Fibroblast of villous mesenchyme (primary cell): ENCODE results near the gene TUFT1. TPM values are rescaled to one million over a fixed set of nuclear protein-coding genes. Genes with fewer than 3 reads are reported as not detected.

ENCODE experiments used
- DNase-seq: peaks from one replicate; pipeline ENCODE4 v3.0.0-alpha.2; 2010; ENCODE audit warnings: low read depth
- H3K4me3 ChIP-seq: 2 replicates; pipeline ENCODE4 v1.5.1; 2011; ENCODE audit warnings: low read depth, mild to moderate bottlenecking, low read length
- total RNA-seq: library from RNA; depleted of rRNA; stranded (reverse); fragments of >200 nt; gene quantifications from 2 replicates; pipeline ENCODE4 v1.2.3, GENCODE V29; 2012
- TF ChIP-seq, protein P1 (sequence below): IDR thresholded peaks from 2 replicates; pipeline ENCODE4 v1.5.1; 2012; ENCODE audit warnings: low read depth, mild to moderate bottlenecking, low read length; ENCODE audit not compliant: insufficient read depth

The TUFT1 gene
- total RNA-seq, 1 donor = 32.8 TPM

DNA sequence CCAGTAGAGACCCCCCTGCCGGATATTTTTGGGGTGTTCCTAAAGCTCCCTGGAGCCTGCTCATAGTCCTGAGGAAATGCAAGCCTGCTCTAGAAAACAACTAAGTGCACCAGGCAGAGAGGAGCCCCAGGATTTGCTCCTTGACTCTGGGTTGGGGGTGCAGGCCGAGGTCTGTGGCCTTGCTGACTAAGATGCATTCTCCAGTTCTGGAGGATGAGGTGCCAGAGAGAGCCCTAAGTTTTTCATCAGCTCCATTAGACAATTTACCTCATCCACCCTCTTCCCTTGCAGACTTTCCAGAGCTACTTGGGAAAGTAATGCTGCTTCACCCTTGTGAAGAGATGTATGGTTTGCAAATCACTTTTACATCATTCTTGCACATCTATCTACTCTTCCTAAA, 9.1 kb downstream of the TUFT1 start:
- no peak for DNase-seq
- TF ChIP-seq, protein P1, sequence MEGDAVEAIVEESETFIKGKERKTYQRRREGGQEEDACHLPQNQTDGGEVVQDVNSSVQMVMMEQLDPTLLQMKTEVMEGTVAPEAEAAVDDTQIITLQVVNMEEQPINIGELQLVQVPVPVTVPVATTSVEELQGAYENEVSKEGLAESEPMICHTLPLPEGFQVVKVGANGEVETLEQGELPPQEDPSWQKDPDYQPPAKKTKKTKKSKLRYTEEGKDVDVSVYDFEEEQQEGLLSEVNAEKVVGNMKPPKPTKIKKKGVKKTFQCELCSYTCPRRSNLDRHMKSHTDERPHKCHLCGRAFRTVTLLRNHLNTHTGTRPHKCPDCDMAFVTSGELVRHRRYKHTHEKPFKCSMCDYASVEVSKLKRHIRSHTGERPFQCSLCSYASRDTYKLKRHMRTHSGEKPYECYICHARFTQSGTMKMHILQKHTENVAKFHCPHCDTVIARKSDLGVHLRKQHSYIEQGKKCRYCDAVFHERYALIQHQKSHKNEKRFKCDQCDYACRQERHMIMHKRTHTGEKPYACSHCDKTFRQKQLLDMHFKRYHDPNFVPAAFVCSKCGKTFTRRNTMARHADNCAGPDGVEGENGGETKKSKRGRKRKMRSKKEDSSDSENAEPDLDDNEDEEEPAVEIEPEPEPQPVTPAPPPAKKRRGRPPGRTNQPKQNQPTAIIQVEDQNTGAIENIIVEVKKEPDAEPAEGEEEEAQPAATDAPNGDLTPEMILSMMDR = no peak
- no peak overlapping the region for H3K4me3 ChIP-seq

DNA sequence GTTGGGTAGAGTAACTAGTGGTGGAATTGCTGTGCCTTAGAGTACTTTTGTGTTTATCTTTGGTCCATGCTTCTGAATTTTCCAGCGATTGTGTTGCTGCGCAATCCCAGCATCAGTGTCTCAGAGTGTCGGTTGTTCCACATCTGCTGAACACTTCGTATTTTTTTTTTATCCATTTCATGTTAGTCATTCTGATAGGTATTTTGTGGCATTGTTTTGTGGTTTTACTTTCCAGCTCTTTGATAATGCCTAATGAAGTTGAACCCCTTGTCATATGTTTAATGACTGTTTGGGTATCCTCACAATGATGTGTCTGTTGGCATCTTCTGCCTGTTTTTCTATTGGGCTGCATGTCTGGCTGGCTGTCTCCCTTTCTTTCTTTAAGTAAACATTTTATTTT, 13.6 kb downstream of the TUFT1 start:
- peak; percentile 35 for DNase-seq
- H3K4me3 ChIP-seq = no peak overlapping the region

GRCh38 chr1:151556052-151556451, 15.9 kb downstream of the TUFT1 start:
- DNase-seq = no peak
- H3K4me3 ChIP-seq = no peak overlapping the region
- TF ChIP-seq, protein P1 = no peak

More for the DNA sequence above, 13.6 kb downstream of the TUFT1 start:
- TF ChIP-seq, protein P1 = no peak

- no peak for DNase-seq
- TF ChIP-seq, protein P1 = no peak
- H3K4me3 ChIP-seq = no peak overlapping the region
Observed at GRCh38 chr1:151562661-151563060, 22.6 kb downstream of the TUFT1 start.

DNA sequence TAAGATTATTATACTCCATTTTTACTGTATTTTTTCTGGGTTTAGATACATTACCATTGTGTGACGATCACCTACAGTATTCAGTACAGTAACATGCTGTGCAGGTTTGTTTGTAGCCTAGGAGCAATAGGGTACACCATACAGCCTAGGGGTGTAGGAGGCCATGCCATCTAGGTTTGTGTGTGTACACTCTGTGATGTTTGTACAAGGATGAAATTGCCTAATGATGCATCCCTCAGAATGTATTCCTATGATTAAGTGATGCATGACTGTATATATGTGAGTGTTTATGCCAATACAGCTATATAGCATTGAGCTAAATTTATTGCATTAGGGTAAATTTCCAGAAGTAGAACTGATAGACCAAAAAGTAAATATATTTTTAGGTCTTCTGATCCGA, 23.3 kb downstream of the TUFT1 start:
- DNase-seq = no peak
- TF ChIP-seq, protein P1 = no peak
- H3K4me3 ChIP-seq = no peak overlapping the region

GRCh38 chr1:151565502-151566189, 25.5 kb downstream of the TUFT1 start:
- TF ChIP-seq, protein P1 = no peak
- no peak for DNase-seq
- H3K4me3 ChIP-seq = no peak overlapping the region

- no peak overlapping the region for H3K4me3 ChIP-seq
- no peak for DNase-seq
- TF ChIP-seq, protein P1 = no peak
Observed at GRCh38 chr1:151568626-151569088, 28.5 kb downstream of the TUFT1 start.
